Measurements from ENCODE around the gene C1QTNF12.

C1QTNF12 gene

DNA sequence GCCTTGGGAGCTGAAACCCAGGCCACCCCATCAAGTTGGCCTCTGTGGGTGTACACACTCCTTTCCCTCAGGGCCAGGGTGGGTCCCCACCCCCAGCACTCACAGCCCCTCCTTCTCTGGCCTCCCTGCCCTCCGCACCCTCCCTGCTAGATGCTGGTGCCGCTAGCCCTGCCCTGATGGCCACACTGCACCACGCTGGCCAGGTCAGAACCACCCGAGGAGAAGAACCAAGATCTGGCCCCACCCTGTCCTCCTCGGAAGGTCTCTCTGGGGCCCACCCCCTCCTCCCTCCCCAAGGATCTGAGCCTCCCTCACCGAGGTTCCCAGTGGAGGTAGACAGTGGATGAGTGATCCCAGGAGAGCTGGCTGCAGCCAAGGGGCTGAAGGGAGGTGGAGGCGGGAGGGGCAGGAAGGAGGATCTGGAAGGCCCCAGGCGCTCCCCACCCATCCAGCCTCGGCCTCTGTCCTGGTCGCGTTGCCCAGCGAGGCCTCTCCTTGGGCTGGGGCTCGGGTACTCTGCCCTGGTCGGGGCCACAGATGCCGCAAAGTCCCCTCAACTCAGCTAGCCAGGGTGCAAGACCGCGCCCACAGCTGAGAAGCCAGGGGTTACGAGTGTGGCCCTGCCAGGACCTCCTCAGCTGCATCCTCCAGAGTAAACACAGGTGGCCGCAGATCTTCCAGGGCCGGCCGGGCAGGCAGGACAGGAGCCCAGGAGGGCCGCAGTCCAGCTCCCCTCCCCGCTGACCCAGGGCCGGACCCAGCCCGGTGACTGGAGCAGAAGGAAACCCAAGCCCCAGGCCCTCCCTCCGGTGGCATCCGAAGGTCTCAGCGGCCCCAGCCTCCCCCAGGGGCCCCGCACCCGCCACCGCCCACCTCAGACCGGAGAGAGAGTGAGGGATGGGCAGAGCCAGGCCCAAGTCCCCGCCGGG lies 9.3 kb downstream of the C1QTNF12 start:
- H3K36me3 ChIP-seq (ENCODE audit: control insufficient read depth in 5 of 5, insufficient read depth in 5 of 5, low read length in 5 of 5), result peaks cover 0 to 14% (median 7%) of the 10 kb centered on the region in 5 donors
- H3K9me3 ChIP-seq (ENCODE audit: control insufficient read depth in 5 of 5, low read length in 5 of 5), result peaks cover 0 to 4% (median 0%) of the 10 kb centered on the region in 5 donors
- H3K9ac ChIP-seq (ENCODE audit: low read length in 5 of 5), result no peak overlapping the region
- H3K27me3 ChIP-seq (ENCODE audit: control insufficient read depth in 5 of 5, insufficient read depth in 4 of 5, low read length in 5 of 5), result peaks cover 30 to 44% (median 36%) of the 10 kb centered on the region in 5 donors
- peaks cover 0 to 19% (median 14%) of the 10 kb centered on the region in 5 donors for H3K4me1 ChIP-seq (ENCODE audit: control insufficient read depth in 5 of 5, insufficient read depth in 5 of 5, low read length in 5 of 5)
- H3K27ac ChIP-seq (ENCODE audit: low read depth, low read length), result no peak overlapping the region
- no peak overlapping the region for H3K4me3 ChIP-seq (ENCODE audit: low read depth in 1 of 5, low read length in 5 of 5)

GRCh38 chr1:1236176-1236763 lies 10.3 kb downstream of the C1QTNF12 start:
- peaks cover 0 to 14% (median 7%) of the 10 kb centered on the region in 5 donors for H3K36me3 ChIP-seq (ENCODE audit: control insufficient read depth in 5 of 5, insufficient read depth in 5 of 5, low read length in 5 of 5)
- H3K9ac ChIP-seq (ENCODE audit: low read length in 5 of 5), result no peak overlapping the region
- H3K4me3 ChIP-seq (ENCODE audit: low read depth in 1 of 5, low read length in 5 of 5), result no peak overlapping the region
- peaks cover 0 to 20% (median 16%) of the 10 kb centered on the region in 5 donors for H3K4me1 ChIP-seq (ENCODE audit: control insufficient read depth in 5 of 5, insufficient read depth in 5 of 5, low read length in 5 of 5)
- no peak overlapping the region for H3K27ac ChIP-seq (ENCODE audit: low read depth, low read length)
- peaks cover 30 to 42% (median 36%) of the 10 kb centered on the region in 5 donors for H3K27me3 ChIP-seq (ENCODE audit: control insufficient read depth in 5 of 5, insufficient read depth in 4 of 5, low read length in 5 of 5)
- peaks cover 0 to 4% (median 0%) of the 10 kb centered on the region in 5 donors for H3K9me3 ChIP-seq (ENCODE audit: control insufficient read depth in 5 of 5, low read length in 5 of 5)

GRCh38 chr1:1235016-1235744 lies 11.3 kb downstream of the C1QTNF12 start:
- Histone ChIP-seq H3K9me3 (ENCODE audit: control insufficient read depth in 5 of 5, low read length in 5 of 5) (peaks cover 0 to 4% (median 0%) of the 10 kb centered on the region in 5 donors), H3K4me1 (ENCODE audit: control insufficient read depth in 5 of 5, insufficient read depth in 5 of 5, low read length in 5 of 5) (peaks cover 4 to 31% (median 27%) of the 10 kb centered on the region in 5 donors), H3K9ac (ENCODE audit: low read length in 5 of 5) (no peak overlapping the region), H3K27me3 (ENCODE audit: control insufficient read depth in 5 of 5, insufficient read depth in 4 of 5, low read length in 5 of 5) (peaks cover 29 to 38% (median 30%) of the 10 kb centered on the region in 5 donors), H3K36me3 (ENCODE audit: control insufficient read depth in 5 of 5, insufficient read depth in 5 of 5, low read length in 5 of 5) (peaks cover 0 to 14% (median 7%) of the 10 kb centered on the region in 5 donors), H3K27ac (ENCODE audit: low read depth, low read length) (no peak overlapping the region), H3K4me3 (ENCODE audit: low read depth in 1 of 5, low read length in 5 of 5) (no peak overlapping the region)

DNA sequence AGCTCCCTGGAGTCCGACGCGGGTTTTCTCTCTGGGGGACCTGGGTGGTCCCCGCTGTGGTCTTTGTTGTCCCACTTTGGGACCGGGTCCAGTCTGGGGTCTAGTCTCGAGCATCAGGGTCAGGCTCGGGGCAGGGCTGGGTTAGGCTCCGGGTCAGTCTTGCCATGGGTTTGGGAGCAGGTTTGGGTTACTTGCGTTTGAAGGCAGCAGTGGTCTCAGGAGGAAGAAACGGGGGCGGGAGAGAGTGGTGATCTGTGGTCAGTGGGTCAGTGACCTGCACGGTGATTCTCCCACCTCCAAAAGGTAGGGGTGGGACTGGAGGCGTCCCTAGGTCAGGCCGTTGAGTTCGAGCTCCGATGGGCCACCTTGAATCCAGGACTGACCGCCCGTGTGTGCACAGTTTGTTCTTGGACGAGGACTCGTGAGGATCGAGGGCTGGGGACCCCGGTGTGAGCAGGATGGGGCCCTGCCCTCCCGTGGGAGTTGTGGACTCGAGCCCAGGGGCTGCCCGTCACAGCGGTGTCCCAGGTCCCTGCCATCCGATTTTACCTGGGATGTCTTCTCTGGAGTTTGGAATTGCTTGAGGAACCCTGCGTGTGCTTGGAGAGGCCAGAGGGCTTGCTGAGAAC lies 12.2 kb downstream of the C1QTNF12 start:
- H3K27me3 ChIP-seq (ENCODE audit: control insufficient read depth in 5 of 5, insufficient read depth in 4 of 5, low read length in 5 of 5), result peaks cover 20 to 30% (median 21%) of the 10 kb centered on the region in 5 donors
- peaks cover 0 to 4% (median 0%) of the 10 kb centered on the region in 5 donors for H3K9me3 ChIP-seq (ENCODE audit: control insufficient read depth in 5 of 5, low read length in 5 of 5)
- no peak overlapping the region for H3K4me3 ChIP-seq (ENCODE audit: low read depth in 1 of 5, low read length in 5 of 5)
- H3K27ac ChIP-seq (ENCODE audit: low read depth, low read length), result no peak overlapping the region
- no peak overlapping the region for H3K9ac ChIP-seq (ENCODE audit: low read length in 5 of 5)
- peaks cover 9 to 40% (median 35%) of the 10 kb centered on the region in 5 donors for H3K4me1 ChIP-seq (ENCODE audit: control insufficient read depth in 5 of 5, insufficient read depth in 5 of 5, low read length in 5 of 5)
- H3K36me3 ChIP-seq (ENCODE audit: control insufficient read depth in 5 of 5, insufficient read depth in 5 of 5, low read length in 5 of 5), result peaks cover 0 to 17% (median 7%) of the 10 kb centered on the region in 5 donors

GRCh38 chr1:1233567-1233892 lies 13.0 kb downstream of the C1QTNF12 start:
- Histone ChIP-seq H3K4me3 (ENCODE audit: low read depth in 1 of 5, low read length in 5 of 5) (no peak overlapping the region), H3K4me1 (ENCODE audit: control insufficient read depth in 5 of 5, insufficient read depth in 5 of 5, low read length in 5 of 5) (peaks cover 9 to 41% (median 35%) of the 10 kb centered on the region in 5 donors), H3K36me3 (ENCODE audit: control insufficient read depth in 5 of 5, insufficient read depth in 5 of 5, low read length in 5 of 5) (peaks cover 0 to 22% (median 11%) of the 10 kb centered on the region in 5 donors), H3K9ac (ENCODE audit: low read length in 5 of 5) (no peak overlapping the region), H3K27me3 (ENCODE audit: control insufficient read depth in 5 of 5, insufficient read depth in 4 of 5, low read length in 5 of 5) (peaks cover 13 to 22% (median 17%) of the 10 kb centered on the region in 5 donors), H3K27ac (ENCODE audit: low read depth, low read length) (no peak overlapping the region), H3K9me3 (ENCODE audit: control insufficient read depth in 5 of 5, low read length in 5 of 5) (peaks cover 0 to 4% (median 0%) of the 10 kb centered on the region in 5 donors)

DNA sequence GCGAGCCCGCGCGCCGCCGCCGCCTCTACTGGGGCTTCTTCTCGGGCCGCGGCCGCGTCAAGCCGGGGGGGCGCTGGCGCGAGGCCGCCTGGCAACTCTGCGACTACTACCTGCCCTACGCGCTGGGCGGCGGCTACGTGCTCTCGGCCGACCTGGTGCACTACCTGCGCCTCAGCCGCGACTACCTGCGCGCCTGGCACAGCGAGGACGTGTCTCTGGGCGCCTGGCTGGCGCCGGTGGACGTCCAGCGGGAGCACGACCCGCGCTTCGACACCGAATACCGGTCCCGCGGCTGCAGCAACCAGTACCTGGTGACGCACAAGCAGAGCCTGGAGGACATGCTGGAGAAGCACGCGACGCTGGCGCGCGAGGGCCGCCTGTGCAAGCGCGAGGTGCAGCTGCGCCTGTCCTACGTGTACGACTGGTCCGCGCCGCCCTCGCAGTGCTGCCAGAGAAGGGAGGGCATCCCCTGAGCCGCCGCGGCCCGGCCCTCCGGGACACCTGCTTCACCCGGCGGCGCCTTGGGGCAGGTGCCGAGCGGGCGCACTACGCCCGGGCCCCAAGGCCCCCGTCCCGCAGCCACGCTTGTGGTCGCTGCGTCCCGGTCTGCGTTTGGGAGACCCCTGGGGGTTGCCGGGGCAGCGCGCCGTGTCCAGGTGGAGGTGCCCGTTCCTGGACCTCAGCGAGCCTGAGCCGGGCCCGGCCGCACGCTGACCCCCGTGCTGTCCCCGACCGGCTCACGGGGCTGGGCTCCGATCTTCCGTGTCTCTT lies 13.5 kb downstream of the C1QTNF12 start:
- Histone ChIP-seq H3K27ac (ENCODE audit: low read depth, low read length) (no peak overlapping the region), H3K9me3 (ENCODE audit: control insufficient read depth in 5 of 5, low read length in 5 of 5) (peaks cover 0 to 4% (median 0%) of the 10 kb centered on the region in 5 donors), H3K9ac (ENCODE audit: low read length in 5 of 5) (no peak overlapping the region), H3K4me1 (ENCODE audit: control insufficient read depth in 5 of 5, insufficient read depth in 5 of 5, low read length in 5 of 5) (peaks cover 9 to 41% (median 35%) of the 10 kb centered on the region in 5 donors), H3K36me3 (ENCODE audit: control insufficient read depth in 5 of 5, insufficient read depth in 5 of 5, low read length in 5 of 5) (peaks cover 0 to 28% (median 16%) of the 10 kb centered on the region in 5 donors), H3K4me3 (ENCODE audit: low read depth in 1 of 5, low read length in 5 of 5) (peak overlapping the region in 4 of 5 donors; percentile 52 to 63 (median 58)), H3K27me3 (ENCODE audit: control insufficient read depth in 5 of 5, insufficient read depth in 4 of 5, low read length in 5 of 5) (peaks cover 8 to 16% (median 11%) of the 10 kb centered on the region in 5 donors)

GRCh38 chr1:1232208-1232795 lies 14.2 kb downstream of the C1QTNF12 start, which contains the start of gene B3GALT6:
Gene B3GALT6, plus strand, starts transcription at chr1:1232237. Its CDS starts 42 bp downstream, at chr1:1232279.
- H3K36me3 ChIP-seq (ENCODE audit: control insufficient read depth in 5 of 5, insufficient read depth in 5 of 5, low read length in 5 of 5), result peaks cover 0 to 34% (median 23%) of the 10 kb centered on the region in 5 donors
- H3K27me3 ChIP-seq (ENCODE audit: control insufficient read depth in 5 of 5, insufficient read depth in 4 of 5, low read length in 5 of 5), result peaks cover under 1 to 10% (median 6%) of the 10 kb centered on the region in 5 donors
- H3K27ac ChIP-seq (ENCODE audit: low read depth, low read length), result peak within 1 kb of the TSS; percentile 81
- peaks cover 9 to 39% (median 30%) of the 10 kb centered on the region in 5 donors for H3K4me1 ChIP-seq (ENCODE audit: control insufficient read depth in 5 of 5, insufficient read depth in 5 of 5, low read length in 5 of 5)
- peaks cover 0 to 4% (median 0%) of the 10 kb centered on the region in 5 donors for H3K9me3 ChIP-seq (ENCODE audit: control insufficient read depth in 5 of 5, low read length in 5 of 5)
- peak within 1 kb of the TSS; percentile 65 to 98 (median 90) for H3K9ac ChIP-seq (ENCODE audit: low read length in 5 of 5)
- H3K4me3 ChIP-seq (ENCODE audit: low read depth in 1 of 5, low read length in 5 of 5), result peak within 1 kb of the TSS; percentile 81 to 95 (median 92)

DNA sequence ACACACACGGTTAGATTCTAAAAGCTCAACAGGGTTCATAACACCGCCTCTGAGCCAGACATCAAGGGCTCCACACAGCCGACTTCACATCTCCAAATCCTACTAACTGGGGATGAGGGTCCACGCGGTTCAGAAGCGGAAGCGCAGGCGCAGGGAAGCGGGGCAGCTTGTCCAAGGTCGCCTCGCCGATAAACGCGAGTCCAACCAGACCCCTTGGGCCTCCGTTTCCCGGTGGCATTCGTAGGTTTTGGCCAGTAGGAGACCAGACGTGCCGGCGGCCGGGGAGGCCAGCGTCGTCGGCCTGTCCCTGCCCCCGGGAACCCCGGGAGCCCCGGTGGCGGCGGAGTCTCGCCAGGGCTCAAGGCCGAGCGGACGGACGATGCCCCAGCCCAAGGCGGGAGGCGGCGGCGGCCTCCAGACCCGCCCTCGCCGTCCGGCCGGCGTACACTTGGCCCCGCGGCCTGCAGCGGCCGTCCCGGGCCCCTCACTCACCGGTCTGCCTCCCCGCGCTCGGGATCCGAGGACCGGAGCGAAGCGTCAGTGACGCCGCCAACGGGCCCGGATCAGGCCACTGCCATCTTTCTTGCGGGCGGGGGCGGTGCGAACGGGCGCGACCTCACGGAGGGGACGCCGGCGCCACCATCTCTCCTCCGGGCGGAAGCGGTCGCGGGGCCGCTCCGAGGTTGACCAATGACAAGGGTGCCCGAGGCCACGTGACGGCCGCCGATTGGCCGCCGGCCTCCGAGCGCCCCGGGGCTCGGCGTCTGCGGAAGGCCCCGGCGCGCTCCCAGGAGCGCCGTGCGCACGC lies 14.9 kb downstream of the C1QTNF12 start, which contains the start of gene SDF4:
Gene SDF4, minus strand, starts transcription at position 602 of the 808 bp plus-strand sequence. CDS start 3,229 bp downstream, outside the sequence.
- peak within 1 kb of the TSS; percentile 65 to 98 (median 90) for H3K9ac ChIP-seq (ENCODE audit: low read length in 5 of 5)
- peaks cover 0 to 4% (median 0%) of the 10 kb centered on the region in 5 donors for H3K9me3 ChIP-seq (ENCODE audit: control insufficient read depth in 5 of 5, low read length in 5 of 5)
- H3K4me1 ChIP-seq (ENCODE audit: control insufficient read depth in 5 of 5, insufficient read depth in 5 of 5, low read length in 5 of 5), result peaks cover 9 to 37% (median 26%) of the 10 kb centered on the region in 5 donors
- peaks cover 0 to 4% (median 0%) of the 10 kb centered on the region in 5 donors for H3K27me3 ChIP-seq (ENCODE audit: control insufficient read depth in 5 of 5, insufficient read depth in 4 of 5, low read length in 5 of 5)
- H3K27ac ChIP-seq (ENCODE audit: low read depth, low read length), result peak within 1 kb of the TSS; percentile 81
- H3K36me3 ChIP-seq (ENCODE audit: control insufficient read depth in 5 of 5, insufficient read depth in 5 of 5, low read length in 5 of 5), result peaks cover 0 to 41% (median 27%) of the 10 kb centered on the region in 5 donors
- peak within 1 kb of the TSS; percentile 81 to 95 (median 92) for H3K4me3 ChIP-seq (ENCODE audit: low read depth in 1 of 5, low read length in 5 of 5)

Data from subcutaneous abdominal adipose tissue (tissue), 5 donors.